DOHH2 (cell line): ENCODE results near the gene WWOX.

ENCODE experiments used
- H3F3A ChIP-seq: fragments of 200-600 bp; sonication (generic), shearing (Covaris generic); 2 replicates; pipeline ENCODE4 v1.6.0; 2016; ENCODE audit warnings: antibody characterized with exemption, mild to moderate bottlenecking; ENCODE audit not compliant: control insufficient read depth, insufficient read depth
- H3K27ac ChIP-seq: fragments of 200-600 bp; sonication (generic); 2 replicates; pipeline ENCODE4 v1.5.1; 2014; ENCODE audit warnings: low read depth, mild to moderate bottlenecking, low read length, moderate library complexity
- H3K27me3 ChIP-seq: fragments of 200-600 bp; sonication (generic); 2 replicates; pipeline ENCODE4 v1.6.1; 2014; ENCODE audit warnings: mild to moderate bottlenecking, low read length, mixed read lengths; ENCODE audit not compliant: control insufficient read depth
- H3K36me3 ChIP-seq: fragments of 200-600 bp; sonication (generic); 2 replicates; pipeline ENCODE4 v1.6.1; 2014; ENCODE audit warnings: mild to moderate bottlenecking, low read length, moderate library complexity, mixed read lengths; ENCODE audit not compliant: control insufficient read depth
- H3K4me1 ChIP-seq: fragments of 200-600 bp; sonication (generic); 2 replicates; pipeline ENCODE4 v1.6.1; 2014; ENCODE audit warnings: mild to moderate bottlenecking, low read length, mixed read lengths; ENCODE audit not compliant: control insufficient read depth
- H3K4me2 ChIP-seq: fragments of 200-600 bp; sonication (generic); 2 replicates; pipeline ENCODE4 v1.6.0; 2014; ENCODE audit warnings: mild to moderate bottlenecking, low read length, moderate library complexity
- H3K4me3 ChIP-seq: fragments of 200-600 bp; sonication (generic); 2 replicates; pipeline ENCODE4 v1.5.1; 2014; ENCODE audit warnings: mild to moderate bottlenecking, low read length, mixed read lengths
- H3K79me2 ChIP-seq: fragments of 200-600 bp; sonication (generic); 2 replicates; pipeline ENCODE4 v1.6.1; 2014; ENCODE audit warnings: mild to moderate bottlenecking, low read length, mixed read lengths; ENCODE audit not compliant: control insufficient read depth
- H3K9me2 ChIP-seq: fragments of 200-600 bp; sonication (generic); replicated peaks from 2 replicates; pipeline ENCODE4 v1.6.1; 2014; ENCODE audit warnings: mild to moderate bottlenecking, low read length, mixed read lengths; ENCODE audit not compliant: control insufficient read depth
- H3K9me3 ChIP-seq: fragments of 200-600 bp; sonication (generic); 2 replicates; pipeline ENCODE4 v1.6.1; 2014; ENCODE audit warnings: antibody characterized with exemption, low read length, mixed read lengths; ENCODE audit not compliant: control insufficient read depth, insufficient read depth
- H4K20me1 ChIP-seq: fragments of 200-600 bp; sonication (generic); 2 replicates; pipeline ENCODE4 v1.6.0; 2014; ENCODE audit warnings: low read depth, mild to moderate bottlenecking, antibody characterized with exemption, low read length, moderate library complexity; ENCODE audit not compliant: control insufficient read depth, insufficient read depth
- EZH2phosphoT487 ChIP-seq: fragments of 200-600 bp; sonication (generic); IDR thresholded peaks from 2 replicates; pipeline ENCODE4 v1.6.1; 2017; ENCODE audit warnings: borderline replicate concordance, mild to moderate bottlenecking, antibody characterized with exemption, low read length, moderate library complexity, mixed read lengths
- TF ChIP-seq, protein P1 (sequence below): fragments of 200-600 bp; sonication (generic); IDR thresholded peaks from one replicate; pipeline ENCODE4 v1.5.1; 2014; ENCODE audit warnings: antibody characterized with exemption, mild to moderate bottlenecking, low read depth, low read length; ENCODE audit not compliant: poor library complexity, severe bottlenecking

The WWOX gene

DNA sequence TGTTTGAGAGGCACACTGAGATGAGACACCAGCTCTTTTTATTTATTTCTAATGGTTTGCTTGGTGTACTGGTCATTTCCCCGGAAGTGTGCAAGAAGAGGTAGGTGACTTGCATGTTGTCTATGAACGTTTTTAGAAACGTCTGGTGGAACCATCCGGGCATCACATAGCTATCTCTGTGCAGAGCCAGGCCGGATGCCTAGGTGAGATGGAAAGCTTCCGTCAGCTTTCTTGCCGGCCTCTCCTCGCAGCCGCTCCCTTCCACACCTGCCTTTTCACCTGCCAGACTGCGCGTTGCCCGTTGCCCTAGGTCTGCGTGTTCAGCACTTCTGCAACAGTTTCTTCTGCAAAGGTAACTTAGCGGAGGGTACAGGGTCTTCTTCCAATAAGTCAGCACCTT is 416.0 kb downstream of the WWOX start:
- Histone ChIP-seq H3K9me3 (no peaks in the 10 kb centered on the region), H3F3A (no peaks in the 10 kb centered on the region), H3K4me1 (peaks cover 4% of the 10 kb centered on the region), H3K4me3 (no peak overlapping the region), H3K79me2 (no peaks in the 10 kb centered on the region), H3K9me2 (no peaks in the 10 kb centered on the region), H3K36me3 (no peaks in the 10 kb centered on the region), H3K27ac (no peak overlapping the region), H3K4me2 (no peak overlapping the region), H4K20me1 (no peaks in the 10 kb centered on the region), H3K27me3 (no peaks in the 10 kb centered on the region)
- TF ChIP-seq, protein P1, sequence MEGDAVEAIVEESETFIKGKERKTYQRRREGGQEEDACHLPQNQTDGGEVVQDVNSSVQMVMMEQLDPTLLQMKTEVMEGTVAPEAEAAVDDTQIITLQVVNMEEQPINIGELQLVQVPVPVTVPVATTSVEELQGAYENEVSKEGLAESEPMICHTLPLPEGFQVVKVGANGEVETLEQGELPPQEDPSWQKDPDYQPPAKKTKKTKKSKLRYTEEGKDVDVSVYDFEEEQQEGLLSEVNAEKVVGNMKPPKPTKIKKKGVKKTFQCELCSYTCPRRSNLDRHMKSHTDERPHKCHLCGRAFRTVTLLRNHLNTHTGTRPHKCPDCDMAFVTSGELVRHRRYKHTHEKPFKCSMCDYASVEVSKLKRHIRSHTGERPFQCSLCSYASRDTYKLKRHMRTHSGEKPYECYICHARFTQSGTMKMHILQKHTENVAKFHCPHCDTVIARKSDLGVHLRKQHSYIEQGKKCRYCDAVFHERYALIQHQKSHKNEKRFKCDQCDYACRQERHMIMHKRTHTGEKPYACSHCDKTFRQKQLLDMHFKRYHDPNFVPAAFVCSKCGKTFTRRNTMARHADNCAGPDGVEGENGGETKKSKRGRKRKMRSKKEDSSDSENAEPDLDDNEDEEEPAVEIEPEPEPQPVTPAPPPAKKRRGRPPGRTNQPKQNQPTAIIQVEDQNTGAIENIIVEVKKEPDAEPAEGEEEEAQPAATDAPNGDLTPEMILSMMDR, result no peak
- no peak for TF ChIP-seq EZH2phosphoT487

DNA sequence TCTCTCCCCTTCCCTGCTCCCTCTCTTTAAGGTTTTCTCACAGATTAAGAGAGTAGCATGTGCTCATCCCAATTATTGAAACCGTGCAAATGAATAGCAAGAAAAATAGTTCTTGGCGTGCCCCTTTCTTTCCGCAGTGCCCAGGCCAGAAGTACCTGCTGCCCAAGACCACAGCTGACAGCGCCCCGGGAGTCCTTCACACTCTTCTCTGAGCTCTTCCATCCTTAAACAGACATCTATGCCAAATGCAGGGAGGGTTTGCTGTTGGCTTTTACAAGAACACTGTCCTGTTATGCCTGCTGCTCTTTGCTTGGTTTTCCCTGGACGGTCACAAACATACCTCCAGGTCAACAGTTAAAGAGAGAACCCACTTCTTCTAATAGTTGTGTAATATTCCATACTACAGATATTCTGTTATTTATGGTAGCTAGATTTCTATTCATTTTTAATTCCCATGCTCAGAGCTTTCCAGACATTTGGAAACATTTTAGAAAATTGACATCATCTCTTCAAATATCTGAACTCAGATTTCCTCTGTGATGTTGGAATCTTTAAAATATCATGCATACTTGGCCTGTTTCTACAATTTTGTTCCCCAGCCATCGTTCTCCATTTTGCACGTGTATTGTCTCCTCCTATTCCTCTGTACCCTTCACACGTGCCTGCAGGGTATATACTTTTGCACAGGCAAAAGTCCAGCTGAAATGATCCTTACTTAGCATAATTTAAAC is 416.7 kb downstream of the WWOX start:
- H3K9me3 ChIP-seq, result no peaks in the 10 kb centered on the region
- H3K4me2 ChIP-seq, result no peak overlapping the region
- no peak overlapping the region for H3K27ac ChIP-seq
- no peaks in the 10 kb centered on the region for H4K20me1 ChIP-seq
- H3K4me1 ChIP-seq, result no peaks in the 10 kb centered on the region
- H3K79me2 ChIP-seq, result no peaks in the 10 kb centered on the region
- H3F3A ChIP-seq, result no peaks in the 10 kb centered on the region
- H3K9me2 ChIP-seq, result no peaks in the 10 kb centered on the region
- H3K4me3 ChIP-seq, result no peak overlapping the region
- H3K27me3 ChIP-seq, result no peaks in the 10 kb centered on the region
- TF ChIP-seq EZH2phosphoT487, result no peak
- TF ChIP-seq, protein P1, result no peak
- H3K36me3 ChIP-seq, result no peaks in the 10 kb centered on the region

DNA sequence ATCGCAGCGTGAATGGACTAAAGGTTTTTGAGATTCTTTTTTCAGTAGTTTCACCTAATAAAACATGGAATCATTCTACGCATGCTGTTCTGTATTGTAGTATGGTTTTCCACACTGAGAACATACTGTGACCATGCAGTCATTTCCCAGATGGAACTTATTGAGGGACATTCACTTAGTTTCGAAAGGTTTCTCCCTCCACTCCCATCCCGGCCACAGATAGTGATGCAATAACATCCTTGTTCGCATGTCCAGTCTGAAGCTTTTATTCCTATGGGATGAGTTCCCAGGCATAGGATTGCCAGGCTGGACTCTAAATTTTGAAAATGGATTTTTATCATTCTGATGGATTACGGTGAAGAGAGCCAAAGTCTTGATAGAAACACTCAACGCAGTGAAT is 420.4 kb downstream of the WWOX start:
- no peaks in the 10 kb centered on the region for H3K36me3 ChIP-seq
- H3K4me3 ChIP-seq, result no peak overlapping the region
- H3K4me1 ChIP-seq, result no peaks in the 10 kb centered on the region
- H3K79me2 ChIP-seq, result no peaks in the 10 kb centered on the region
- H3F3A ChIP-seq, result no peaks in the 10 kb centered on the region
- H3K4me2 ChIP-seq, result no peak overlapping the region
- TF ChIP-seq EZH2phosphoT487, result no peak
- TF ChIP-seq, protein P1, result no peak
- no peaks in the 10 kb centered on the region for H4K20me1 ChIP-seq
- no peak overlapping the region for H3K27ac ChIP-seq
- H3K9me3 ChIP-seq, result no peaks in the 10 kb centered on the region
- no peaks in the 10 kb centered on the region for H3K9me2 ChIP-seq
- H3K27me3 ChIP-seq, result no peaks in the 10 kb centered on the region
